Stimulated activated CD4-positive, alpha-beta T cell treated with anti-CD3 and anti-CD28 coated beads, Interleukin-12 subunit alpha, Interleukin-12 subunit beta, amount 100 ng/mL, for 48 hours (primary cell): ENCODE measurements around the gene MAGOHB.
A peak's percentile ranks its signal among the peaks of the same experiment; 100 is the strongest.
"Not testable (repeated sequence)": the region's sequence is repeated elsewhere in the genome, so short reads cannot be mapped to it uniquely, and the experiment has no call there.

Experiments used
- DNase-seq, 3 donors: peaks; one replicate each; pipeline ENCODE4 v3.0.0-alpha.2; 2020; ENCODE audit warnings: low read depth in 2 of 3, low spot score in 1 of 3

Gene MAGOHB

GRCh38 chr12:10613349-10614055 is at the start of gene MAGOHB:
Gene MAGOHB, minus strand, starts transcription at chr12:10613609. Its CDS starts 77 bp downstream, at chr12:10613532.
- DNase-seq: peak; percentile 95 to 100 (median 97)

GRCh38 chr12:10661338-10661737 is 47.9 kb upstream of the MAGOHB start:
- DNase-seq: no peak

- no peak for DNase-seq
Measured at GRCh38 chr12:10654003-10654402, 40.6 kb upstream of the MAGOHB start.

GRCh38 chr12:10652192-10652591 is 38.8 kb upstream of the MAGOHB start:
- DNase-seq: no peak

GRCh38 chr12:10646576-10646975 is 33.2 kb upstream of the MAGOHB start:
- not testable (repeated sequence) for DNase-seq

GRCh38 chr12:10645910-10646309 is 32.5 kb upstream of the MAGOHB start:
- no peak for DNase-seq

GRCh38 chr12:10641735-10642500 is 28.5 kb upstream of the MAGOHB start:
- no peak for DNase-seq

DNA sequence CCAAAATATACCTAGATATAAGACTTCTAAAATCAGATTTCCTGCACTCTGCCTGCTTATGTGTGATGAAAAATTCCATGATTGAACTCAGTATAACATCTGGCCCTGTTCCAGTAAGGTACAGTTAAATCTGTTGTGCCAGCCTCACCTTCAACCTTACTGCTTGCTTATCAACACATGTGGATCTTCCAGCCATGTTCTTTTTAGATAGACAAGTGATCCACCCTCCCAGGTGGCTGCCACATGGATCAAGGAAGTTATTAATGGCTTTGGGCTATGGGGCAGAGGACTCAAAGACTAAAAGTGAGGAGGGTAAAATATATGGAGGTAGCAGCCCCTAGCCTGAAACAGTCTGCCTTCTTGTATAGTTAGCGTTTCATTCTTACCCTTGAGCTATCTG is 25.3 kb upstream of the MAGOHB start:
- no peak for DNase-seq

- no peak for DNase-seq
Measured at GRCh38 chr12:10636611-10637010, 23.2 kb upstream of the MAGOHB start.

DNA sequence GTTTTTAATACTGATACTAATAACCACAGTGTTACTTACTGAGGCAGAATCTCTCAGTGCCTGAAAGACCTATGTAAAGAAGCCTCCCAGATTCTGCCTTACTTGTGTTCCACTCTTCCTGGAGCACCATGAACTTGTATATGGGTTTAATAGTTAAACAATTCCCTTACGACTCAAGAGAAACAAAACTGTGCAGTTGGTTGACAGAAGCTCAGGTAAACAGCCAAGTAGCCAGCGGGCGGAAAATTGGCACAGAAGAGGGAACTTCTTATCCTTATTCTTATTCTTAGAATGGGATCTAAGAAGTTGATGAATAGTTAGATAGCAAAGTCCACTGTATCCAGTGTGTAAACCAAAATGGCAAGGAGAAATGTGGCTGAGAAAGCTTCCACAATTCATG is 22.7 kb upstream of the MAGOHB start:
- DNase-seq: no peak

- no peak for DNase-seq
Measured at GRCh38 chr12:10635306-10635705, 21.9 kb upstream of the MAGOHB start.

DNA sequence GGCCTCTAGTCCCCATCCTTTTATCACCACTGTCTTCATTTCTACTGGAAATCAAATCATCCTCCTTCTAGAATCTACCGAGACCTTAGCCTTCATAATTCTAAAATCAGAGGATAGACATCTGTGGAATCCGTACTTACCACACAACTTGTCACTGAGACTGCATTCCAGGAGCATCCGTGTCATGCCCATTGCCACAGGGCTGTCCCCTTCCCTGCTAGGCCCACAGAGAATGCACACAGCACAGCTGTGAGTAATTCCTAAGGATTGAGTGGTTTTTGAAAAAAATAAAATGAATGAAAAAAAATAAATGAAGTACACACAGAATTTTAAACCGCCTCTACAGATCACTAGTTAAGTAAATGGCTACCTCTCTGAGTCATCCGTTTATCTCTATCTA is 21.0 kb upstream of the MAGOHB start:
- no peak for DNase-seq

DNA sequence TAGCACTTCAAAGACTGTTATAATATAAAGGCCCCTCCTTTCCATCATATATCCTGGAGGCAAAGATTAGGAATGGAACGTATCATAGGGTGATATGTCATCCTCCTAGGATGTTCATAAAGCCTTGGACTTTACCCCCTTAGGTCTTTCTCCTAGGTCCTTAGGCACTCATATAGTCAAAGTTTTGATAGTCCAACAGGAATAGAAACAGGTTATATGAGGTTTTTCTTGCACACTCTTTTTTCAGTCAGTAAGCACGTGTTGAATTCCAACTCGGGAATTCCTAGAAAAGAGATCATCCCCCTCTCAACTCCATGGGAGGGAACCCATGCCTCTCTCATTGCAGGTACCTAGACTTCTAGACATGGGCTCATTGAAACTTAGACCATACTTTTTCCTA is 20.1 kb upstream of the MAGOHB start:
- DNase-seq: no peak

- no peak for DNase-seq
Measured at GRCh38 chr12:10632226-10632625, 18.8 kb upstream of the MAGOHB start.

GRCh38 chr12:10624605-10625004 is 11.2 kb upstream of the MAGOHB start:
- no peak for DNase-seq

DNA sequence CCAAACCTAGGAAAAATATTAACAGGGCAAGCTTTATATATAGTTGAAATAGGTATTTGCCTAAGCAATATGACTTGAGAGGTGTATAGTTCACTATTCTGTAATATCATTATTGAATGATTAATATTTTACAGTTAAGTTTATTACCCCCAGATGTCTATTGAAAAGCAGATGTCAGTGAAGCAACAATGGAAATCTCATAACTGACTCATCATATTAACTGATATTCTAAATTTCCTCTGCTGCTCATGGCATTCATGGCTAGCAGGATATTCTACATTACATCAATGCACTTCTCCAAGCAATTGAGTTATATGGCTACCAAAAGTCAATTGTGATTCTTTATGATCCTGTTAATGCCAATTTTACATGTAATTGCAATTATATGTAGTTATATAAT is 9.7 kb upstream of the MAGOHB start:
- no peak for DNase-seq

- no peak for DNase-seq
Measured at GRCh38 chr12:10621278-10621677, 7.9 kb upstream of the MAGOHB start.

DNA sequence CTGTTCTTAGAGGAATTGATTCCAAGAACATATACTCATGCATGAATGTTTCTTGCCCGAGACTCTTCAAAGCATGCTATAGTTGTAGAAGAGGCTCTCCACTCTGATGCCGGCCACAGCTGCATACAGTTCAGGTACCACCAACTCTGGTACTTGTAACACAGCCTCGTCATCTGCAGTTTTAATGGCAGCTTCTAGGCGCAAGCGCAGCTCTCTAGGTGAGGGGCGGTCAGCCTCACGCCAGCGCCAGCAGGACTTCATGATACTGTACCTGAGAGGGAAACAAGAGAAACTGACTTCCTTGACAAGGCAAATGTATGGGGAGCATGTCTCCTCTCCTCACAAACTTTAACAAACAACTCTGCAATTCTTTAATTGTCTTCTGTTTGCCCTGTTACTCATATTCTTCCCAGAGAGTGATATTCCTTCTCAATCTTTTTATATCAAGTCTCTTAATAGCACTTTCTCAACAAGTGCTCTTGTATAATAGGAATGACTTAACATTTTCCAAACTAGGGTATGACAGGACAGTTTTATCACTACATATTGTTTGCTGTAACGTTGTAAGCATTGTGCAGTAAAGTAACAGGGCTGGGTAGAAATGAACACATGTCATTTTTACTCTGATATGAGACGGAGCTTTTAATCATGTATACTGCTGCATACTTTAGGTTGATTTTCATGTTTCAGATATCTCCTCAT is 6.8 kb upstream of the MAGOHB start:
- DNase-seq: no peak

DNA sequence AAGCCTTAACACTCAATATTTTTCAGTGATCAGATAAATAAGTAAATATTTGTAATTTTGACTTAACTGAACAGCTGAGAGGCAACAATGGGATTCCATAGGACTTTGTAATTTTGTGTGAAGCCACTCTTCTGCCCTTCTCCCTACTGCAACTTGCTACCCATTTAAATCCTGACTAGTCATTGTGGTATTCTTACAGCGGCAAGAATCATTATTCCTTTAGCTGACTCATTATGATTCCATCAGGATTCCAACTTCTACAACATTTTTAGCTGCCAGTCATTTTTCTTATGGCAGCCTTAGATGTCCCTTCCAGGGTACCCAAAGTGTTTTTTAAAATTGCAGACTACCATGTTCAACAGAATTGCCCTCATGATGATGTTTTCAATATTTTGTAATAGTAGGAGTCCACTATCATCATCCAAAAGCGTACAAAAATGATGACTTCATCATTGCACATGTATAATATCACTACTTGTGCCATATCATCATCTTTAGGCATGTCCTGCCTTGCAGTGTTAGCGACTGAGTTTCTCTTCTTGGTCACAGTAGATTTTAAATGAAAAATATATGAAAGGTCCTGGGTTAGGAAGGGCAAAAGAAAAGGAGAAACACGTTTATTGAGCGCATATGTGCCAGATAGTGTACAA is 5.1 kb upstream of the MAGOHB start:
- DNase-seq: no peak

- DNase-seq: no peak
Measured at GRCh38 chr12:10617863-10618262, 4.5 kb upstream of the MAGOHB start.

DNA sequence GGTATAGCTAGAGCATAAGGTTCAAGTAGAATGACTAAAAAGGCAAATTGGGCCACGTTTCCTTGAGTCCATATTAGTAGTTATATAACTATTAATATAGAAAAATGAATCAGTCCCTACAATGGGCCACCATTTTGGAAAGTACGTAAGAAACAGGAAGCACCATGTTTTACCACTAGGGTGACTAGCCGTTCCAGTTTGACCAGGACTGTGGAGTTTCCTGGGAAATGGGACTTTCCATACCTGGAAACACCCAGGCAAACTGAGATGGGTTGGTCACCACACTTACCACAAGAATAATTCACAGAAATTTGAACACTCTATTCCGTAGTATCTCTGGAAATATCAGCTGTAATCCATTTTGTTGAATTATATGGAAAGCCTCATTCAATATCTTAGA is 2.1 kb upstream of the MAGOHB start:
- no peak for DNase-seq

DNA sequence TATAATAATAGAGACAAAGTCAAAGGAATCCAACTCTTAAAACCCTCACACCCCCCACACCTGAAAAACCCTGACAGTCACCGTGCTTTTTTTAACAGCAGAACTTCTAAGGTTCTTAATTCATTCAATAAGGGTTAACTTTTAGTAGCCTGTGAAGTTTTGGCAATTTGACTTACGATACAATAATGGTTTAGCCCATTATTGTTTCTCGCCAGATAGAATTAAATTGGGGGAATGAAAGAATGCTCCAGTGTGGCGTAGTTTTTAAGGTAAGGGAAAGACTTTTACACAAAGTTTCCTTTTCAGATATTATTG is 604 bp upstream of the MAGOHB start:
- DNase-seq: no peak
